HEK293 (cell line): ENCODE data around the gene VAPA.

Source experiments
- CTCF ChIA-PET: fragments of 350-600 bp; formaldehyde crosslinking; extraction: SDS; loops from one replicate; lab custom pipeline; 2021; ENCODE audit warnings: antibody characterized with exemption; lab: Yijun Ruan, JAX
- POLR2A ChIA-PET: fragments of 300-600 bp; formaldehyde crosslinking; extraction: SDS; loops from one replicate; lab custom pipeline; 2020; ENCODE audit warnings: antibody characterized with exemption, inconsistent platforms; lab: Yijun Ruan, JAX
- H3K27ac ChIP-seq: fragments of 200-500 bp; sonication (Bioruptor generic); 2 replicates; pipeline ENCODE4 v1.5.1; 2014; ENCODE audit warnings: low read depth, low read length, control low read depth, inconsistent platforms; ENCODE audit errors: extremely low read depth
- H3K36me3 ChIP-seq, 2 experiments: fragments of 200-500 bp in 1 of 2; sonication (Bioruptor generic) in 1 of 2; 1 replicate in 1 of 2; 2 replicates in 1 of 2; pipeline ENCODE4 v1.5.1; 2014 to 2017; ENCODE audit warnings: inconsistent platforms in 2 of 2, low read length in 2 of 2; ENCODE audit not compliant: control insufficient read depth in 2 of 2, insufficient read depth in 1 of 2
- H3K4me1 ChIP-seq: fragments of 200-500 bp; sonication (Bioruptor generic); 2 replicates; pipeline ENCODE4 v1.5.1; 2014; ENCODE audit warnings: mild to moderate bottlenecking, low read length, inconsistent platforms; ENCODE audit not compliant: control insufficient read depth, insufficient read depth
- H3K4me3 ChIP-seq: 2 replicates; pipeline ENCODE4 v1.5.1; 2011; ENCODE audit warnings: low read depth, mild to moderate bottlenecking, control low read depth, low read length, moderate library complexity
- H3K9me3 ChIP-seq: fragments of 200-500 bp; sonication (Bioruptor generic); 2 replicates; pipeline ENCODE4 v1.5.1; 2014; ENCODE audit warnings: low read depth, low read length, inconsistent platforms; ENCODE audit not compliant: control insufficient read depth, insufficient read depth
- BCL6B ChIP-seq: fragments of 450-650 bp; formaldehyde crosslinking; IDR thresholded peaks from 2 replicates; pipeline ENCODE4 v1.5.1; 2017; ENCODE audit warnings: missing biosample characterization, missing genetic modification characterization
- CTCF ChIP-seq: fragments of 450-650 bp; formaldehyde crosslinking; IDR thresholded peaks from 2 replicates; pipeline ENCODE4 v1.5.1; 2016; ENCODE audit warnings: missing biosample characterization, missing genetic modification characterization
- ELK4 ChIP-seq: IDR thresholded peaks from 2 replicates; pipeline ENCODE4 v1.6.1; 2011; ENCODE audit warnings: mild to moderate bottlenecking, low read depth, low read length, borderline replicate concordance
- MYNN ChIP-seq: fragments of 450-650 bp; formaldehyde crosslinking; IDR thresholded peaks from 2 replicates; pipeline ENCODE4 v1.5.1; 2016; ENCODE audit warnings: missing biosample characterization, missing genetic modification characterization, borderline replicate concordance
- PRDM2 ChIP-seq: fragments of 450-650 bp; formaldehyde crosslinking; IDR thresholded peaks from 2 replicates; pipeline ENCODE4 v1.5.1; 2016; ENCODE audit warnings: missing biosample characterization, missing genetic modification characterization, borderline replicate concordance
- SCRT2 ChIP-seq: fragments of 450-650 bp; formaldehyde crosslinking; IDR thresholded peaks from 2 replicates; pipeline ENCODE4 v1.5.1; 2016; ENCODE audit warnings: missing biosample characterization, missing genetic modification characterization
- ZFHX2 ChIP-seq: fragments of 450-650 bp; formaldehyde crosslinking; conservative IDR thresholded peaks from 2 replicates; pipeline ENCODE4 v1.5.1; 2016; ENCODE audit warnings: missing biosample characterization, missing genetic modification characterization
- ZIC2 ChIP-seq: fragments of 450-650 bp; formaldehyde crosslinking; IDR thresholded peaks from 2 replicates; pipeline ENCODE4 v1.5.1; 2016; ENCODE audit warnings: missing biosample characterization, missing genetic modification characterization
- ZNF10 ChIP-seq: fragments of 450-650 bp; formaldehyde crosslinking; IDR thresholded peaks from 2 replicates; pipeline ENCODE4 v1.5.1; 2017; ENCODE audit warnings: missing biosample characterization, missing genetic modification characterization
- ZNF148 ChIP-seq: fragments of 450-650 bp; formaldehyde crosslinking; IDR thresholded peaks from 2 replicates; pipeline ENCODE4 v1.5.0; 2017; ENCODE audit warnings: missing biosample characterization, missing genetic modification characterization, borderline replicate concordance
- ZNF155 ChIP-seq: fragments of 450-650 bp; formaldehyde crosslinking; IDR thresholded peaks from 2 replicates; pipeline ENCODE4 v1.5.1; 2016; ENCODE audit warnings: missing biosample characterization, missing genetic modification characterization
- ZNF394 ChIP-seq: fragments of 450-650 bp; formaldehyde crosslinking; IDR thresholded peaks from 2 replicates; pipeline ENCODE4 v1.5.1; 2016; ENCODE audit warnings: missing biosample characterization, missing genetic modification characterization, mild to moderate bottlenecking, moderate library complexity, borderline replicate concordance
- ZNF513 ChIP-seq: fragments of 450-650 bp; IDR thresholded peaks from 2 replicates; pipeline ENCODE4 v1.5.1; 2018; ENCODE audit warnings: missing biosample characterization, missing genetic modification characterization
- ZNF549 ChIP-seq: fragments of 450-650 bp; IDR thresholded peaks from 2 replicates; pipeline ENCODE4 v1.5.1; 2018; ENCODE audit warnings: missing biosample characterization, missing genetic modification characterization, mild to moderate bottlenecking, inconsistent platforms, moderate library complexity
- ZNF610 ChIP-seq: fragments of 450-650 bp; formaldehyde crosslinking; IDR thresholded peaks from 2 replicates; pipeline ENCODE4 v1.5.1; 2016; ENCODE audit warnings: missing biosample characterization, missing genetic modification characterization, borderline replicate concordance
- ZNF768 ChIP-seq: fragments of 450-650 bp; formaldehyde crosslinking; IDR thresholded peaks from 2 replicates; pipeline ENCODE4 v1.5.1; 2018; ENCODE audit warnings: missing biosample characterization, mild to moderate bottlenecking, missing genetic modification characterization
- ZNF776 ChIP-seq: fragments of 450-650 bp; formaldehyde crosslinking; IDR thresholded peaks from 2 replicates; pipeline ENCODE4 v1.5.0; 2017; ENCODE audit warnings: missing biosample characterization, missing genetic modification characterization, borderline replicate concordance
- ZNF792 ChIP-seq: fragments of 450-650 bp; formaldehyde crosslinking; IDR thresholded peaks from 2 replicates; pipeline ENCODE4 v1.5.1; 2016; ENCODE audit warnings: missing biosample characterization, missing genetic modification characterization
- ZNF837 ChIP-seq: fragments of 450-650 bp; formaldehyde crosslinking; IDR thresholded peaks from 2 replicates; pipeline ENCODE4 v1.5.1; 2016; ENCODE audit warnings: missing biosample characterization, missing genetic modification characterization

VAPA gene

GRCh38 chr18:9914334-9914583 is 443 bp downstream of the VAPA start:
- Histone ChIP-seq H3K27ac (peak overlapping the region; percentile 96), H3K4me1 (peaks cover 20% of the 10 kb centered on the region), H3K4me3 (peak overlapping the region; percentile 86), H3K36me3 (no peaks in the 10 kb centered on the region), H3K9me3 (no peaks in the 10 kb centered on the region)
- POLR2A ChIA-PET: interaction anchor here (0.5 to 2.7 kb wide), 8 partner anchors 9 to 206 kb away, joined by 3 to 22 read pairs (median 6); partner anchors contain the start of gene RAB31
- TF ChIP-seq ZNF513 (tag by site-specific recombination): no peak
- no peak for TF ChIP-seq PRDM2 (tag by site-specific recombination)
- TF ChIP-seq SCRT2: no peak
- TF ChIP-seq ZFHX2 (tag by site-specific recombination): 0 out of 2 replicates have a peak, but pooled peaks have one; percentile 2
- CTCF ChIA-PET: no interaction called here

- Histone ChIP-seq H3K27ac (peak overlapping the region; percentile 96), H3K4me1 (peaks cover 21% of the 10 kb centered on the region), H3K36me3 (no peaks in the 10 kb centered on the region), H3K9me3 (no peaks in the 10 kb centered on the region), H3K4me3 (peak overlapping the region; percentile 86)
- ChIA-PET CTCF (interaction anchor here (0.7 kb wide), 3 partner anchors 12 to 36 kb away, joined by 3 to 4 read pairs (median 3); no protein-coding TSS in a partner anchor), POLR2A (interaction anchor here (0.9 to 2.7 kb wide), 6 partner anchors 9 to 207 kb away, joined by 3 to 22 read pairs (median 4); partner anchors contain the start of gene RAB31)
- no peak for TF ChIP-seq ZNF148 (tag by site-specific recombination)
- no peak for TF ChIP-seq ELK4
- TF ChIP-seq ZNF768 (tag by site-specific recombination): no peak
- peak; percentile 34; the same call in 1 of the 2 replicates for TF ChIP-seq MYNN (tag by site-specific recombination)
- TF ChIP-seq CTCF: no peak
- TF ChIP-seq ZNF10 (tag by site-specific recombination): no peak
- TF ChIP-seq ZNF549 (tag by site-specific recombination): no peak
- TF ChIP-seq ZNF776 (tag by site-specific recombination): no peak
- no peak for TF ChIP-seq ZNF155 (tag by site-specific recombination)
- TF ChIP-seq ZNF394 (tag by site-specific recombination): no peak
- TF ChIP-seq ZNF837 (tag by site-specific recombination): no peak
- 0 out of 2 replicates have a peak, but pooled peaks have one; percentile 46 for TF ChIP-seq ZNF792
- TF ChIP-seq BCL6B (tag by site-specific recombination): no peak
- TF ChIP-seq ZIC2 (tag by site-specific recombination): peak; percentile 56
- TF ChIP-seq ZNF610 (tag by site-specific recombination): no peak
Observed at GRCh38 chr18:9914584-9915290, 921 bp downstream of the VAPA start.
